Measurements from ENCODE around the gene FMN1. TPM values are rescaled to one million over a fixed set of nuclear protein-coding genes. Genes with fewer than 3 reads are reported as not detected.

The FMN1 gene
- total and polyA plus RNA-seq, 2 of the 8 experiments (the other 6 are each of a cell fraction or from before 2014, with no cell fraction given), result 0.27 to 3.7 TPM

- Histone ChIP-seq H2BK15ac (ENCODE audit: low read length) (no peak overlapping the region), H3K79me2 (ENCODE audit: control insufficient read depth in 1 of 2, insufficient read depth in 2 of 2, low read length in 2 of 2) (no peaks in the 10 kb centered on the region), H3K18ac (ENCODE audit: extremely low read depth, low read length) (no peak overlapping the region), H3K9ac (replicated peaks in 1 of 4; ENCODE audit: extremely low read depth in 1 of 4, low read depth in 3 of 4, low read length in 3 of 4) (no peak overlapping the region), H3K56ac (replicated peaks; ENCODE audit: insufficient read length, low read depth, low read length) (no peak overlapping the region), H3K23me2 (ENCODE audit: low read depth, low read length) (no peaks in the 10 kb centered on the region), H3K23ac (ENCODE audit: insufficient read length) (no peak overlapping the region), H2BK12ac (ENCODE audit: low read depth, low read length) (no peak overlapping the region), H3K4me3 (ENCODE audit: extremely low read depth in 1 of 4, insufficient read depth in 2 of 4, low read depth in 3 of 4, low read length in 4 of 4) (no peak overlapping the region), H3K14ac (ENCODE audit: insufficient read length) (no peak overlapping the region), H3K27me3 (replicated peaks in 1 of 4; ENCODE audit: control insufficient read depth in 3 of 4, extremely low read depth in 1 of 4, insufficient read depth in 3 of 4, low read length in 3 of 4) (no peaks in the 10 kb centered on the region), H3K9me3 (ENCODE audit: insufficient read depth in 2 of 2, low read depth in 1 of 2, low read length in 1 of 2) (no peaks in the 10 kb centered on the region), H2BK5ac (ENCODE audit: low read depth, low read length) (no peak overlapping the region), H2AK5ac (ENCODE audit: low read depth, low read length) (no peak overlapping the region), H4K8ac (ENCODE audit: extremely low read depth, insufficient read depth, low read length) (no peak overlapping the region), H2AFZ (ENCODE audit: low read length) (no peak overlapping the region), H3K4ac (replicated peaks; ENCODE audit: insufficient read length, low read depth, low read length) (no peak overlapping the region), H2BK120ac (replicated peaks; ENCODE audit: low read depth, low read length) (no peak overlapping the region), H4K91ac (replicated peaks; ENCODE audit: insufficient read length, low read length) (no peak overlapping the region), H4K20me1 (replicated peaks in 1 of 2; ENCODE audit: control insufficient read depth in 1 of 2, insufficient read depth in 2 of 2, low read length in 2 of 2) (no peaks in the 10 kb centered on the region), H4K5ac (ENCODE audit: insufficient read length, low read depth, low read length) (no peak overlapping the region), H3K4me1 (replicated peaks in 1 of 4; ENCODE audit: control insufficient read depth in 3 of 4, insufficient read depth in 4 of 4, low read length in 3 of 4) (no peaks in the 10 kb centered on the region), H3K4me2 (ENCODE audit: insufficient read depth in 1 of 2, low read depth in 2 of 2, low read length in 2 of 2) (no peak overlapping the region), H3K36me3 (ENCODE audit: control insufficient read depth in 2 of 4, insufficient read depth in 4 of 4, low read length in 3 of 4) (no peaks in the 10 kb centered on the region), H3K79me1 (ENCODE audit: low read depth, low read length) (no peaks in the 10 kb centered on the region), H2BK20ac (ENCODE audit: low read length) (no peak overlapping the region), H3K27ac (ENCODE audit: low read depth, low read length) (no peak overlapping the region)
- DNase-seq (ENCODE audit: low read depth in 1 of 2, low spot score in 2 of 2), result no peak
- CTCF ChIA-PET (ENCODE audit: partially characterized antibody), result interaction anchor here (1.1 to 1.4 kb wide), 2 partner anchors 17 to 18 kb away, joined by 3 to 5 read pairs; no protein-coding TSS in a partner anchor
- FAIRE-seq, result no peak
- 89% methylated on average over 4 of the region's 4 CpGs; no CpG with 5 or more reads in 1 of the 2 experiments for WGBS, 2 experiments (ENCODE audit: extremely low coverage in 1 of 2, insufficient coverage in 1 of 2, insufficient read length in 1 of 2, insufficient replicate concordance in 2 of 2, low coverage in 1 of 2, low lambda C conversion rate in 2 of 2, missing lambda C conversion rate in 1 of 2)
- POLR2A ChIA-PET (ENCODE audit: partially characterized antibody), result no interaction called here
- TF ChIP-seq SP1 (IDR thresholded peaks at IDR 0.05; ENCODE audit: low read depth, low read length) (no peak), SIRT6 (IDR thresholded peaks at IDR 0.05; ENCODE audit: low read length) (no peak), GTF2F1 (IDR thresholded peaks at IDR 0.05; ENCODE audit: borderline replicate concordance, low read depth, low read length) (no peak), EP300 (IDR thresholded peaks at IDR 0.05; ENCODE audit: borderline replicate concordance in 1 of 2, low read depth in 2 of 2, low read length in 2 of 2) (no peak), GABPA (IDR thresholded peaks at IDR 0.05; ENCODE audit: borderline replicate concordance, insufficient read depth, low read length) (no peak), TBP (IDR thresholded peaks at IDR 0.05; ENCODE audit: low read depth, low read length) (no peak), ATF3 (IDR thresholded peaks at IDR 0.05; ENCODE audit: insufficient read depth, low read depth, low read length) (no peak)
- TF ChIP-seq, protein P1, sequence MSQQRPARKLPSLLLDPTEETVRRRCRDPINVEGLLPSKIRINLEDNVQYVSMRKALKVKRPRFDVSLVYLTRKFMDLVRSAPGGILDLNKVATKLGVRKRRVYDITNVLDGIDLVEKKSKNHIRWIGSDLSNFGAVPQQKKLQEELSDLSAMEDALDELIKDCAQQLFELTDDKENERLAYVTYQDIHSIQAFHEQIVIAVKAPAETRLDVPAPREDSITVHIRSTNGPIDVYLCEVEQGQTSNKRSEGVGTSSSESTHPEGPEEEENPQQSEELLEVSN (IDR thresholded peaks at IDR 0.05), result no peak
These were observed 369.3 kb downstream of the FMN1 start for GRCh38 chr15:32825219-32825618.
